ACC112 (cell line): Measurements from ENCODE around the gene HDAC4.
A peak's percentile ranks its signal among the peaks of the same experiment; 100 is the strongest.

Experiments used
- H2AFZ ChIP-seq: fragments of 200-600 bp; sonication (generic); one replicate; pipeline ENCODE4 v1.6.0; 2017; ENCODE audit warnings: antibody characterized with exemption, low read length; ENCODE audit not compliant: unreplicated experiment
- H3K27ac ChIP-seq: fragments of 200-600 bp; sonication (generic); 2 replicates; pipeline ENCODE4 v1.5.1; 2014; ENCODE audit warnings: low read depth, mild to moderate bottlenecking, antibody characterized with exemption, low read length, moderate library complexity
- H3K27me3 ChIP-seq: fragments of 200-600 bp; sonication (generic); 2 replicates; pipeline ENCODE4 v1.6.1; 2014; ENCODE audit warnings: mild to moderate bottlenecking, antibody characterized with exemption, low read length, moderate library complexity, mixed read lengths; ENCODE audit not compliant: insufficient read depth
- H3K36me3 ChIP-seq: fragments of 200-600 bp; sonication (generic); 2 replicates; pipeline ENCODE4 v1.6.1; 2016; ENCODE audit warnings: mild to moderate bottlenecking, antibody characterized with exemption, low read length, moderate library complexity, mixed read lengths; ENCODE audit not compliant: insufficient read depth
- H3K4me1 ChIP-seq: fragments of 200-600 bp; sonication (generic); one replicate; pipeline ENCODE4 v1.6.1; 2016; ENCODE audit warnings: low read length, mixed read lengths; ENCODE audit not compliant: insufficient read depth, unreplicated experiment, control insufficient read depth
- H3K4me3 ChIP-seq: fragments of 200-600 bp; sonication (generic); 2 replicates; pipeline ENCODE4 v1.5.1; 2014; ENCODE audit warnings: mild to moderate bottlenecking, low read depth, low read length
- H3K79me2 ChIP-seq: fragments of 200-600 bp; sonication (generic); one replicate; pipeline ENCODE4 v1.6.0; 2016; ENCODE audit warnings: low read length; ENCODE audit not compliant: control insufficient read depth, unreplicated experiment, insufficient read depth

HDAC4 gene

GRCh38 chr2:239048736-239049135 is 352.1 kb downstream of the HDAC4 start:
- Histone ChIP-seq H3K27me3 (no peaks in the 10 kb centered on the region), H3K4me1 (peaks cover 11% of the 10 kb centered on the region), H3K27ac (0 out of 2 replicates have a peak overlapping the region, but pooled peaks have one; percentile 22), H3K4me3 (no peak overlapping the region), H2AFZ (no peak overlapping the region), H3K79me2 (no peaks in the 10 kb centered on the region), H3K36me3 (peaks cover 13% of the 10 kb centered on the region; the same call in 1 of the 2 replicates)

DNA sequence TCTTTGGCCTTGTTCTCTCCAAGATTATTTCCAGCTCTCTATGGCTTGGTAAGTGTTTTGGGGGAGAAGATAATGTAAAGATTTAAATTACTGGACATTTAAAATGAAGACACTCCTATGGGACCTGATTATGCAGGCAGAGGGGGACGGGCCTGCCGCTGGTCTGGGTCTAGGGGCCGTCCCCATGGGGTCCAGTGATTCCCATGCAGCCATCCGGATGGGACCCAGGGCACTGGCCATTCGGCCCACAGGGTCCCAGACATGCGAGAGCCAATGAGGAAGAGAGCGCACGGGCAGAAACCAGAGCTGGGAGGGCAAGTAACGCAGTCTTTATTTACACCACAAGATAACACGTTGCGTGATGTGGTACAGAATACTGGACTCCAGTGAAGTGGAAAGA is 353.0 kb downstream of the HDAC4 start:
- H3K79me2 ChIP-seq, result no peaks in the 10 kb centered on the region
- H3K4me1 ChIP-seq, result peaks cover 11% of the 10 kb centered on the region
- no peaks in the 10 kb centered on the region for H3K27me3 ChIP-seq
- H3K36me3 ChIP-seq, result peaks cover 13% of the 10 kb centered on the region; the same call in 1 of the 2 replicates
- H2AFZ ChIP-seq, result no peak overlapping the region
- no peak overlapping the region for H3K4me3 ChIP-seq
- no peak overlapping the region for H3K27ac ChIP-seq

- peaks cover 13% of the 10 kb centered on the region; the same call in 1 of the 2 replicates for H3K36me3 ChIP-seq
- H3K79me2 ChIP-seq, result no peaks in the 10 kb centered on the region
- no peak overlapping the region for H3K4me3 ChIP-seq
- no peak overlapping the region for H2AFZ ChIP-seq
- H3K27ac ChIP-seq, result no peak overlapping the region
- H3K4me1 ChIP-seq, result peaks cover 11% of the 10 kb centered on the region
- H3K27me3 ChIP-seq, result no peaks in the 10 kb centered on the region
Measured at GRCh38 chr2:239047420-239047819, 353.4 kb downstream of the HDAC4 start.

GRCh38 chr2:239046822-239047221 is 354.0 kb downstream of the HDAC4 start:
- no peaks in the 10 kb centered on the region for H3K79me2 ChIP-seq
- H2AFZ ChIP-seq, result no peak overlapping the region
- no peak overlapping the region for H3K27ac ChIP-seq
- peaks cover 11% of the 10 kb centered on the region for H3K4me1 ChIP-seq
- H3K4me3 ChIP-seq, result no peak overlapping the region
- peaks cover 9% of the 10 kb centered on the region; the same call in 1 of the 2 replicates for H3K36me3 ChIP-seq
- no peaks in the 10 kb centered on the region for H3K27me3 ChIP-seq

DNA sequence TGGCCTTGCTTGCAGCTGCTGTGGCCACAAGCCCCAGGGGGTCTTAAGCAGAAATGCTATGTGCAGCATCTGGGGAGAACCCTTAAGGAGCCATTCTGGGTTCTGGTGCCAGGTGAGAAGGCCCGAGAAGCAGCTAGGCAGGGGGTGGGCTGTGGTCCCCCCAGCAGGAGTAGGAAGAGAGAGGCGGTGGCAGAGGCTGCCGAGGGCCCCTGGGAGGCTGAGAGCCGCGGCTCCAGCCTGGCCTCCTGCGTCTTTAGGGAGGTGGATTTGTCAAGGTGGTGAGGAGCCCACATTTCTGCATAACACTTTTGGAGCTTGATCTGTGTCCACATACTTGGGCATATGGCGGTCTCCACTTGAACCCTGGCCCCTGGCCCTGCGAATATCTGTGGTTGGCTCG is 356.5 kb downstream of the HDAC4 start:
- Histone ChIP-seq H3K36me3 (0 out of 2 replicates have a peak, but pooled peaks cover 5% of the 10 kb centered on the region), H3K27me3 (no peaks in the 10 kb centered on the region), H3K79me2 (no peaks in the 10 kb centered on the region), H2AFZ (no peak overlapping the region), H3K27ac (no peak overlapping the region), H3K4me3 (no peak overlapping the region), H3K4me1 (peaks cover 6% of the 10 kb centered on the region)

- H3K27me3 ChIP-seq, result no peaks in the 10 kb centered on the region
- H2AFZ ChIP-seq, result no peak overlapping the region
- H3K36me3 ChIP-seq, result 0 out of 2 replicates have a peak, but pooled peaks cover 5% of the 10 kb centered on the region
- no peaks in the 10 kb centered on the region for H3K79me2 ChIP-seq
- H3K4me3 ChIP-seq, result no peak overlapping the region
- H3K27ac ChIP-seq, result no peak overlapping the region
- H3K4me1 ChIP-seq, result no peaks in the 10 kb centered on the region
Measured at GRCh38 chr2:239043326-239043725, 357.5 kb downstream of the HDAC4 start.

GRCh38 chr2:239042551-239043320 is 358.1 kb downstream of the HDAC4 start:
- no peak overlapping the region for H2AFZ ChIP-seq
- no peak overlapping the region for H3K4me3 ChIP-seq
- no peaks in the 10 kb centered on the region for H3K79me2 ChIP-seq
- H3K4me1 ChIP-seq, result no peaks in the 10 kb centered on the region
- H3K27me3 ChIP-seq, result no peaks in the 10 kb centered on the region
- H3K36me3 ChIP-seq, result no peaks in the 10 kb centered on the region
- no peak overlapping the region for H3K27ac ChIP-seq

- H3K79me2 ChIP-seq, result no peaks in the 10 kb centered on the region
- no peak overlapping the region for H2AFZ ChIP-seq
- no peak overlapping the region for H3K4me3 ChIP-seq
- H3K27me3 ChIP-seq, result no peaks in the 10 kb centered on the region
- H3K36me3 ChIP-seq, result no peaks in the 10 kb centered on the region
- no peak overlapping the region for H3K27ac ChIP-seq
- H3K4me1 ChIP-seq, result no peaks in the 10 kb centered on the region
Measured at GRCh38 chr2:239042046-239042445, 358.8 kb downstream of the HDAC4 start.

DNA sequence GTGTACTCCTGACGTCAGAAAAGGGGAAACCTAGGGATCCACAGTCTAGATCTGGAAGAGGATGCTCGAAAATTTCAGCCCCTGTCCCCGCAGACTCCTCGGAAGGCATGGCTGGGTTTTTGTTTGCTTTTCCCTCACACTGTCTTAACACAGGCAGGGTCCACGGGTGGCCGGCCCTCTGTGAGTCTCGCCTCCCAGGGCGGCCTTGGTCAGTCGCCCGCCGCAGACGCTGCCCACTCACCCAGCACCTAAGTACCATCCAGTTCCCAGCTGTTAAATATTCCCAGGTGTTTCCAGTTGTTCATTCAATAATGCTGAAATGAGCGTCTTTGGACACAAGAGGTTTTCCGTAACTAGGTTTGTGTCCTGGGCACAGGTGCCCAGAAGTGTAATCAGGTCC is 359.8 kb downstream of the HDAC4 start:
- H3K27me3 ChIP-seq, result no peaks in the 10 kb centered on the region
- no peaks in the 10 kb centered on the region for H3K79me2 ChIP-seq
- H3K4me1 ChIP-seq, result no peaks in the 10 kb centered on the region
- no peak overlapping the region for H3K4me3 ChIP-seq
- no peaks in the 10 kb centered on the region for H3K36me3 ChIP-seq
- H3K27ac ChIP-seq, result no peak overlapping the region
- no peak overlapping the region for H2AFZ ChIP-seq

GRCh38 chr2:239040152-239040761 is 360.6 kb downstream of the HDAC4 start:
- H3K4me1 ChIP-seq, result no peaks in the 10 kb centered on the region
- H2AFZ ChIP-seq, result no peak overlapping the region
- no peaks in the 10 kb centered on the region for H3K36me3 ChIP-seq
- no peaks in the 10 kb centered on the region for H3K27me3 ChIP-seq
- no peak overlapping the region for H3K27ac ChIP-seq
- no peak overlapping the region for H3K4me3 ChIP-seq
- no peaks in the 10 kb centered on the region for H3K79me2 ChIP-seq

GRCh38 chr2:239039479-239039861 is 361.4 kb downstream of the HDAC4 start:
- Histone ChIP-seq H3K79me2 (no peaks in the 10 kb centered on the region), H3K4me1 (no peaks in the 10 kb centered on the region), H3K36me3 (no peaks in the 10 kb centered on the region), H3K4me3 (no peak overlapping the region), H3K27ac (no peak overlapping the region), H2AFZ (no peak overlapping the region), H3K27me3 (0 out of 2 replicates have a peak, but pooled peaks cover 2% of the 10 kb centered on the region)
